Erythroblast (primary cell): ENCODE measurements around the gene RUSC2.

Experiments used
- GATA1 ChIP-seq: IDR thresholded peaks from 2 replicates; pipeline ENCODE4 v1.6.1; 2011; ENCODE audit warnings: low read depth, mild to moderate bottlenecking, control low read depth, low read length, moderate library complexity
- POLR2A ChIP-seq: IDR thresholded peaks from 2 replicates; pipeline ENCODE4 v1.6.1; 2011; ENCODE audit warnings: mild to moderate bottlenecking, low read length

- TF ChIP-seq POLR2A (no peak), GATA1 (no peak)
These were observed 16.4 kb downstream of the RUSC2 start for GRCh38 chr9:35506359-35506758.
